GM23338 (cell line): Measurements from ENCODE around the gene LIPG.

Experiments used
- CREB1 ChIP-seq: fragments of 250-450 bp; sonication (Bioruptor Pico); IDR thresholded peaks from 2 replicates; pipeline ENCODE4 v1.5.0; 2020; ENCODE audit warnings: low read depth, mild to moderate bottlenecking, moderate library complexity
- CTCF ChIP-seq, 2 experiments: fragments of 200-600 bp in 1 of 2; sonication (generic) in 1 of 2; conservative IDR thresholded peaks; 2 replicates each; pipeline versions ENCODE4 v1.5.1 to v1.6.1; 2016 to 2017; ENCODE audit warnings: antibody characterized with exemption in 2 of 2, low read depth in 2 of 2, mild to moderate bottlenecking in 2 of 2, moderate library complexity in 1 of 2
- ETS1 ChIP-seq: IDR thresholded peaks from 2 replicates; pipeline ENCODE4 v1.6.1; 2016; ENCODE audit warnings: antibody characterized with exemption
- EZH2 ChIP-seq: fragments of 200-600 bp; sonication (generic); IDR thresholded peaks from one replicate; pipeline ENCODE4 v1.8.0; 2017; ENCODE audit warnings: antibody characterized with exemption, mild to moderate bottlenecking, low read depth; ENCODE audit not compliant: unreplicated experiment
- EZH2phosphoT487 ChIP-seq: fragments of 200-600 bp; sonication (generic); IDR thresholded peaks from one replicate; pipeline ENCODE4 v1.8.1; 2018; ENCODE audit warnings: antibody characterized with exemption; ENCODE audit not compliant: unreplicated experiment
- JUNB ChIP-seq: IDR thresholded peaks from one replicate; pipeline ENCODE4 v1.6.1; 2016; ENCODE audit warnings: antibody characterized with exemption; ENCODE audit not compliant: unreplicated experiment
- NANOG ChIP-seq: IDR thresholded peaks from 2 replicates; pipeline ENCODE4 v1.6.1; 2016; ENCODE audit warnings: antibody characterized with exemption, borderline replicate concordance
- POLR2AphosphoS5 ChIP-seq: IDR thresholded peaks from 2 replicates; pipeline ENCODE4 v1.6.1; 2016; ENCODE audit warnings: antibody characterized with exemption, low read depth
- REST ChIP-seq: IDR thresholded peaks from one replicate; pipeline ENCODE4 v1.6.1; 2018; ENCODE audit warnings: antibody characterized with exemption; ENCODE audit not compliant: unreplicated experiment
- STAT1 ChIP-seq: IDR thresholded peaks from one replicate; pipeline ENCODE4 v1.6.1; 2016; ENCODE audit warnings: antibody characterized with exemption; ENCODE audit not compliant: unreplicated experiment
- ZNF114 ChIP-seq: fragments of 250-450 bp; sonication (Bioruptor Pico); IDR thresholded peaks from 2 replicates; pipeline ENCODE4 v1.5.0; 2020; ENCODE audit warnings: mild to moderate bottlenecking, moderate library complexity
- ZNF331 ChIP-seq: fragments of 250-450 bp; sonication (Bioruptor Pico); IDR thresholded peaks from 2 replicates; pipeline ENCODE4 v1.5.0; 2020; ENCODE audit warnings: low read depth, mild to moderate bottlenecking, moderate library complexity
- ZNF462 ChIP-seq: fragments of 250-450 bp; sonication (Bioruptor Pico); IDR thresholded peaks from 2 replicates; pipeline ENCODE4 v1.5.0; 2020; ENCODE audit warnings: mild to moderate bottlenecking, moderate library complexity

GRCh38 chr18:49588971-49589370 is 27.1 kb downstream of the LIPG start:
- no peak for TF ChIP-seq CTCF (conservative IDR thresholded peaks at IDR 0.05; ENCODE audit: low read depth in 2 of 2)
- no peak for TF ChIP-seq REST
- TF ChIP-seq CREB1 (CRISPR knock-in tag): no peak
- TF ChIP-seq POLR2AphosphoS5: no peak
- no peak for TF ChIP-seq ZNF114
- TF ChIP-seq EZH2: no peak
- TF ChIP-seq EZH2phosphoT487: no peak
- no peak for TF ChIP-seq ZNF331 (CRISPR knock-in tag)
- no peak for TF ChIP-seq ETS1
- TF ChIP-seq NANOG: no peak
- no peak for TF ChIP-seq STAT1
- TF ChIP-seq ZNF462 (CRISPR knock-in tag): no peak
- no peak for TF ChIP-seq JUNB
